GM19025 (cell line): ENCODE results near the gene LMBR1.
"Not testable (repeated sequence)": the region's sequence is repeated elsewhere in the genome, so short reads cannot be mapped to it uniquely, and the experiment has no call there.

Experiments used
- ATAC-seq: cut with Tn5 transposase; IDR thresholded peaks from one replicate; pipeline ENCODE4 v1.9.1; 2021; ENCODE audit warnings: mild to moderate bottlenecking, low read depth, moderate library complexity; ENCODE audit not compliant: unreplicated experiment

The LMBR1 gene

GRCh38 chr7:156857757-156858156 is 35.2 kb downstream of the LMBR1 start:
- ATAC-seq: no peak

- ATAC-seq: no peak
These were observed 38.3 kb downstream of the LMBR1 start for GRCh38 chr7:156854654-156855053.

DNA sequence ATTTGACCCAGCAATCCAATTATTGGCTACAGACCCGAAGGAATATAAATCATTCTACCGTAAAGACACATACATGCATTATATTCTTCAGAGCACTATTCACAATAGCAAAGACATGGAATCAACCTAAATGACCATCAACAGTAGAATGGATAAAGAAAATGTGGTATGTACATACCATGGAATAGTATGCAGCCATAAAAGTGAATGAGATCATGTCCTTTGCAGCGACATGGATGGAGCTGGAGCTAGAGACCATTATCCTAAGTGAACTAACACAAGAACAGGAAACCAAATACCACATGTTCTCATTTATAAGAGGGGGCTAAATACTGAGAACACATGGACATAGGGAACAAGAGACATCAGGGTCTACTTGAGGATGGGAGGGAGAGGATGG is 44.0 kb downstream of the LMBR1 start:
- ATAC-seq: no peak

- ATAC-seq: no peak
These were observed 47.4 kb downstream of the LMBR1 start for GRCh38 chr7:156845379-156846101.

DNA sequence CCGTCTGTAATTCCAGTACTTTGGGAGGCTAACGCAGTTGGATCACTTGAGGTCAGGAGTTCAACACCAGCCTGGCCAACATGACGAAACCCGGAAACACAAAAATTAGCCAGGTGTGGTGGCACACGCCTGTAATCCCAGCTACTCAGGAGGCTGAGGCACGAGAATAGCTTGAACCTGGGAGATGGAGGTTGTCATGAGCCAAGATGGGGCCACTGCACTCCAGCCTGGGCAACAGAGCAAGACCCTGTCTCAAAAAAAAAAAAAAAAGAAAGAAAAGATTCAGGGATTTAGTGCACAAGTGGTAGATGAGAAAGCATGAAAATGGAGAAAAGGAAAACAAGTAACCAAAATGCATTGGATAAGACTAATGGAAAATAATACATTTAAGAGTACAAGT is 49.4 kb downstream of the LMBR1 start:
- ATAC-seq: not testable (repeated sequence)

GRCh38 chr7:156843157-156843556 is 49.8 kb downstream of the LMBR1 start:
- ATAC-seq: no peak

DNA sequence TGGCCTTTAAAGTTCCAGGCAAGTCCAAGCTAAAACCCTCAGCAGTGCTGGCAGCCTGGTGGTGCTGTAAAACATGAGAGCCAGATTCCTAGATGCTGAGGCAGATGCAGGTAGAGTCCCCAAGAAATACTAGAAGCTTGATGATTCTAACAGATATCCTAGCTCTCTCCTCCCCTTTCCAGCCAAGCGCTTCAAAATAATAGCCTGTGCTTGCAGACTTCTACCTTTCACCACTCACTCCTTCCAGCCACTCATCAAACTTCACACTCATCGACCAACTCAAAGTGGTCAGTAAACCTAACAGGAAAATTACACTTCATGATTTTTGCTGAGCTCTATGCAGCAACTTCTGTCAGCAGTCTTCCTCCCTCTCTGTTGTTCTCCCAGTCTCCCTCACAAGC is 50.2 kb downstream of the LMBR1 start:
- no peak for ATAC-seq

DNA sequence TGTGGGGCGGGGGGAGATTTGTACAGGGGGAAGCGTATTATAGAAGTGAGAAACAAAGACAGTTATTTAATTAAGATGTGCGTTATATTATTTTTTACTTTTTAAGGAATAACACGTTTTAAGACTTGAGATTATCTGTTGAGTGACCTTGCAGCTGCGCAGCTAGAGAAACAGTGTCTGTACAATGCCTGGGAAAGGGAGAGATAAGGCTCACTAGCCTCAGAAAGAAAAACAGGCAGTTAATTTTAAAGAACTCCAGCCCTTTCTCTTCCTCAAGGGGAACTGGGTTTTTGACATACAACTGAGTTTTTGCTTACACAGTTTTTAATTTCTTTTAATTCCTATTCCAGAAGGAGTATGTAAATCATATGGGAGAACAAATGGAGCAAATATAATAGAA is 50.7 kb downstream of the LMBR1 start:
- ATAC-seq: no peak

DNA sequence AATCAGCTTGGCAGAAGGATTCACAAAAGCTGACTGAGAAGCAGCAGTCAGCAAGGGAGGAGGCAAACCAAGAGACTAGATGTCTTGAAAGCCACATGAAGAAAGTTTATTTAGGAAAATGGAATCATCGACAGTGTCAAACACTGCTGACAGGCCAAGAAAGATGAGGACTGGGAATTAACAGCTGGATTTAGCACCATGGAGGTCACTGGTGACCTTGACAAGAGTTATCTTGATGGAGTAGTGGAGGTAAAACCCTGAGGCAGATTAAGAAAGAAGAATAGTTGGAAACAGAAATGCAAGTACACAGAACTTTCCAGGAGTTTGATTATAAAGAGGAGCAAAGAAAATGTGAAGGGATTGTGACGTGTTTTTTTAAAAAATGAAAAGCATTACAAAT is 51.5 kb downstream of the LMBR1 start:
- ATAC-seq: no peak

DNA sequence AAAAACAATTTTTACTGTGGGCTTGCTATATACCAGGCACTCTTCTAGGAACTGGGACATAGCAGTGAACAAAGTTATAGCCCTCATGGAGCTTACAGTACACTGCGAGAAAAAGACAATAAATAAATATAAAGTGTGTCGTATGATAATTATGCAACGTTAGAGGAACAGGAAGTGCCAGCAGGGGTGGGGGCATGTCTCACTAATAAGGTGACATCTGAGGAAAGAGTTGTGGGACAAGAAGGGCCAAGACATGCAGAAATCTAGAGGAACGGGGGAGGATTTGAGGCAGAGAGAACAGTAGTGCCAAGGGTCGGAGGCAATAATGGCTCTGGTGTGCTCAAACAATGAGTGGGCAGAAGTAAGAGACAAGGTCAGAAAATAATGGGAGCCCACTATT is 52.8 kb downstream of the LMBR1 start:
- ATAC-seq: no peak

- ATAC-seq: no peak
These were observed 56.5 kb downstream of the LMBR1 start for GRCh38 chr7:156836443-156836842.

DNA sequence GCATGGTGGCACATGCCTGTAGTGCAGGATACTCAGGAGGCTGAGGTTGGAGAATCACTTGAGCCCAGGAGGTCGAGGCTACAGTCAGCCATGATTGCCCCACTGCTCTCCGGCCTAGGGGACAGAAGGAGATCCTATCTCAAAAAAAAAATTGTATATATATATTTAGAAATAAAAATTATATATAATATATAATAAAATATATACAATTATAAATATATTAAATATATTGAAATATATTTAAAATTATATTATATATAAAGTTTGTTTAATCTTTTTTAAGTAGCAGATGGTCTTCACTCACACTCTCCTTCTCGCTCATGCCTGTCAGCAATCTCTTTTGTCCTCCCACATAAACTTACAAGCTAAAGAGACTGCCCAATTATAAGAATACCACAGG is 58.5 kb downstream of the LMBR1 start:
- ATAC-seq: no peak

- no peak for ATAC-seq
These were observed 59.7 kb downstream of the LMBR1 start for GRCh38 chr7:156833312-156833711.

DNA sequence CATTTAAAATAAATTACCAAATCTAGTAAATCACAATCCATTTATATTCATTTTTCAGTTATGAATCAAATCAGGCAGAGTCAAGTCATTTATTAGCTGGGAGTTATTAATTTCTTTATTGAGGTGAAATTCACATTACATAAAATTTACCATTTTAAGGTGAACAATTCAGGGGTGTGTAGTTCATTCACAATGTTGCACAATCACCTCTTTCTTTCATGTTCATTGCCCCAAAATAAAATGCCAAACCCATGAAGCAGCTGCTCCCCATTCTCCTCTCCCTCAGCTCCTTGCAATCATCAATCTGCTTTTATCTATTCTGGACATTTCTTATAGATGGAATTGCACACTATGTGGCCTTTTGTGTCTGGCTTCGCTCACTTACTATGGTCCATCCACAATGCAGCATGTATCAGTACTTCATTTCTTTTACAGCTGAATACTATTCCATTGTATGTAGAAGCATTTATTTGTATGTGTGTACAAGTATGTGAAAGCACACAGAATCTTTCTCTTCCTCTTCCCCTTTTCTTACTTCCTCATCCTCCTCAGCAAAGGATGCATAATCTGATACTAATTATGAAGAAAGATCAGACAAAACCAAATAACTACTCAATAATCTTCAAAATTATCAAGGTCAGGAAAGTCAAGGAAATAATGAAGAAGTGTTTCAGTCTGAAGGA is 60.6 kb downstream of the LMBR1 start:
- ATAC-seq: no peak

- ATAC-seq: no peak
These were observed 63.2 kb downstream of the LMBR1 start for GRCh38 chr7:156829669-156830336.

GRCh38 chr7:156827587-156828203 is 65.3 kb downstream of the LMBR1 start:
- ATAC-seq: no peak

DNA sequence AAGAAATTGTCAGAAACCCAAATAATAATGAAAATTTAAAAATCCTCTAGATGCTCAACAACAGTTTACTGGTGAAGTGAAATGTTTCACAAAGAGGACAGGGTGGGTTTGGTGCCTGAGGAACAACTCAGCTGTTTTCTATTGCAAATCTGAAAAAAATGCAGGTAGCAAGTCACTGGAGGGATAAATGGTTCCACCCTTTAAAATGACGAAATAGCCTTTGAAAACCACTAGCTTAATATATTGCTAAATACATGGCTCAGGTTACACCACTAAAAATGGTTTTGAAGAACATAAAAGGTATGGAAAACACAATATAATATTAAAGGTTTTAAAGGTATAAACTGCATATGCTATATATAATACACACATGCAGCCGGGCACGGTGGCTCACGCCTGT is 69.5 kb downstream of the LMBR1 start:
- ATAC-seq: no peak

- no peak for ATAC-seq
These were observed 72.4 kb downstream of the LMBR1 start for GRCh38 chr7:156820445-156821063.

GRCh38 chr7:156819733-156820295 is 73.2 kb downstream of the LMBR1 start:
- ATAC-seq: no peak

GRCh38 chr7:156818133-156818532 is 74.8 kb downstream of the LMBR1 start:
- no peak for ATAC-seq
